ENCODE results near the gene CCNB2.

CCNB2 gene

DNA sequence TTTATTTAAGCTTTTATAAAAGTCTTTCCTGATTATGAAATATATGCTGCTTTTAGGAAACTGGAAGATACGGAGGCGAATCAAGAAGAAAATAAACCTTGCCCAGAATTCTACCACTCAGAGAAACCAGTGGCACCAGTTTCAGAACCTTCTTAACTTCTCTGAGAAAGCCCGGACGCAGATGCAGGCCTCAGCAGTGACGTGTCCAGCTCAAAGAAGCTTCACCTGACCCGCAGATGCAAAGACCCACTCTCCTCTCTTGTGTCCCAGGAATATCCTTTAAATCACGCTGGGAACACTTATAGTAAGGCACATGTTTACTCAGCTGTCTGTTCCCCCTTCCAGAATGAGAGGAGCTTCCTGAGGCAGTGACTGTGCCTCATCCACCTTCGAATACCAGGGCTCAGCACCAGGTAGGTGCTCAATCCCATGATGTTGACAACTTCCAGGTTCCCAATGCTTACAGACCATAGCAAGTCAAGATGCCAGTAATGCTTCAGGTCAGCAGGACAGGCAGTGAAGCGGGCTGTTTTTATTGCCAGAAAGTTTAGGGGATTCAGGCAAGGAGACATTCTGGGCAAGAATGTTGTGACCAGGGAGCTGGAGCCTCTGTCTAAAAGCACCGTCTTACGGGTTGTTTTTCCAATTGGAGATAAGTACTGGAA, 61.8 kb downstream of the CCNB2 start:
- DNase-seq (ENCODE audit: low read depth), result no peak

DNA sequence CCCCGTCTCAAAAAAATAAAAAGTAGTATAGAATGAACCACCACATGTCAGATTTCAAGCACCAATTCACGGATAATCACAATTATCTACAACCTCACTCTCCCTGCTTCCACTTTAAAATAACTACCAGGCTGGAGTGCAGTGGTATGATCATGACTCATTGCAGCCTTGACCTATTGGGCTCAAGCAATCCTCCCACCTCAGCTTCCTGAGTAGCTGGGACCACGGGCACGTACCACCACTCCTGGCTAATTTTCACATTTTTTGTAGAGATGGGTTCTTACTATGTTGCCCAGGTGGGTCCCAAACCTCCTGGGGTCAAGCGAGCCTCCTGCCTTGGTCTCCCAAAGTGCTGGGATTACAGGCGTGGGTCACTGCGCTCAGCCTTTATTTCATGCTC, 63.6 kb downstream of the CCNB2 start:
- DNase-seq (ENCODE audit: low read depth), result no peak

DNA sequence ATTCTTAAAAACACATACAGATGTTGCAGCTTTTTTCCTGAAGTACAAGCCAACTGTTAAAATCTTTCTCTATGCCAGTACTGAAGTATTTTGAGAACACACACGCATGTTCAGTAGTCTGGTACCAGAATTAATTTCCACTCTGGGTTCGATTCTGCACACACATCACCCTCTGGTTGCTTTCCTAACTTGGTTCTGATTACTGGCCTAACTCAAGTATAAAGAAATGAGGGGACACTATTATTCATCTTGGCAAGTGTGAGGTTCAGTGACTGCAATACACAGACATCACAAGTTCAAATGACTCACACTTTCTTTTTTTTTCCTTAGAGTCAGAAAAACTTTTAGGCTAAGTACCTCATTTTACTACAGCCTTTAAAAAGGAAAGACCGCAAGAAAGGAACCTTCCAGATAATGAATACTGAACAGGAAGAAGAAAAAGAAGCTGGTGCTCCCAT, 64.3 kb downstream of the CCNB2 start:
- DNase-seq (ENCODE audit: low read depth), result peak; percentile 73

DNA sequence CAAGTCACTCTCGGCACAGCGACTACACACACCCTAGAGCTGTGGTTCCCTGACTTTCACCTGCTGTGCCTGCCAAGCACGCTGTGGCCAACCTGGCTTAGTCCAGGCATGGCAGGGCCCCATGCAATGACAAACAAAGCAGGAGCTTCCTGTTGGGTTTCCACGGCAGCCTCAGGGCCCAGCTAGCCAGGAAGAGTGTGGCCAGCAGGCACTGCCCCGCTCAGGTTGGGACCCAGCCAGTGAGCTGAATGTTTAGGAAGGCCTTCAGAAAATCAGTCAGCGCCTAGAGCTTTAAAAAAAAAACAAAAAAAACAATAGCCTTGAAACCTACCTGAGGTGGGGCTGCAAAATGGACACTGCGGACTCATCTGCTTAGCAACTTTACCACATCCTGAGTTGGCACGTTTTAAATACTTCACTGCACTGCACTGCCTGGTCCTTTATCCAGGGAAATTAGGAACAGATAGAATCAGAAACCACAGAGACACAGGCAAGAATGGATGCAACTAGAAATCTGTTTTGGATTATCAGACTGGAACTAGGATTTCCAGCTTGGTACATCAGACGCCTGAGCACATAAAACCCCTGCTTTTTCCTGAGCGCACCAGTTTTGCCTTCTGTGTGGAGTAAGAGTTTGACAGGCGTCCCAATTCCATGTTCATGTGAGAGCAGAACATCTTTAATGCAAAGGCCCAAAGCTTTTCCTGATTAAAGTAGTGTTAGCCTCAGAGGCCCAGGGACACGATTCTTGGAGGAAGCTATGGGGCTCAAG, 65.5 kb downstream of the CCNB2 start:
- peak; percentile 86 for DNase-seq (ENCODE audit: low read depth)

GRCh38 chr15:59171067-59171397, 66.1 kb downstream of the CCNB2 start:
- DNase-seq (ENCODE audit: low read depth), result no peak

DNA sequence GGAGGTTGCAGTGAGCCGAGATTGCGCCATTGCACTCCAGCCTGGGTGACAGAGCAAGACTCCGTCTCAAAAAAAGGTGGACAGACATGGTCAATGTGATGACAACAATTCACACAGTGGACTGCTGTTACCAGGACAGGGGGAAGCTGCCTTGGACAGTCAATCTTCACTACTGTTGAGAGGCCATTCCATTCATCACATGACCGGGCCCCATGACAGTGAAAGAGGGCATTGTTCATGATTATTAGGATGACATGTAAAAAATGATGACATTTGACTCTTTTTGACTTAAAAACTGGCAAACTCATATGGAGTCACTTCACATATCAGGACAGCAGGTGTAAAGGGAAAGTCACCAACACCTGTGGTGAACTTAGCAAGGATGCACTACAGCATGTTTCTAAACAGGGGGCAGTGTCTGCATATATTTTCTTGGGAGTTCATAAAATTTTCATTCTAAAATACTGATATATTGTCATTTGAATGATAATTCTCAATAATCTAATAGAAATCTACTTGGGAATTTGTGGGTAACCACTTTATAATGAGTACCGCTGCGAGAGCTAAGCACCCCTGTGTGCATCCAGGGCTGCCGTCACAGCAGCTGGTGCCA, 67.4 kb downstream of the CCNB2 start:
- DNase-seq (ENCODE audit: low read depth), result no peak

GRCh38 chr15:59173194-59173593, 68.2 kb downstream of the CCNB2 start:
- DNase-seq (ENCODE audit: low read depth), result no peak

- no peak for DNase-seq (ENCODE audit: low read depth)
Observed at GRCh38 chr15:59174151-59174834, 69.3 kb downstream of the CCNB2 start.

All from GM04503 (cell line).